ENCODE results near the gene GAPVD1. TPM values are rescaled to one million over a fixed set of nuclear protein-coding genes. Genes with fewer than 3 reads are reported as not detected.
A peak's percentile ranks its signal among the peaks of the same experiment; 100 is the strongest.

Gene GAPVD1
- total and polyA plus RNA-seq, 2 of the 13 experiments (the other 11 are each of a cell fraction or from before 2014, with no cell fraction given), result 11.1 to 33.2 TPM

DNA sequence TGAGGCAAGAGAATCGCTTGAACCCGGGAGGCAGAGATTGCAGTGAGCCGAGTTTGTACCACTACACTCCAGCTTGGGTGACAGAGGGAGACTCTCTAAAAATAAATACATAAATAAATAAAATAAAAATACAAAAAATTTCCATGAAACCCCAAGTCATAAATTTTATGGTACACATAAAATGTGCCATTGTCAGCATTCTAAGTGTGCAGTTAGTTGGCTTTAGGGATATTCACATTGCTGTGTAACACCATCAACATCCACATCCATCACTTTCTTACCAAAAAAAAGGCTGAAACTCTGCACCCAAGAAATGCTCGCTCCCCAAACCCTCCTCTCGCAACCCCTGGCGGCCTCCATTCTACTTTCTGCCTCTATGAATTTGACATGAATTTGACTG, 135.2 kb downstream of the GAPVD1 start:
- no peak overlapping the region for H3K4me3 ChIP-seq (replicated peaks in 1 of 3; ENCODE audit: insufficient read depth in 1 of 3, low read depth in 2 of 3, low read length in 3 of 3)
- H3K4me1 ChIP-seq (ENCODE audit: insufficient read depth, low read length), result no peaks in the 10 kb centered on the region; the same call in 1 of the 2 replicates
- ATAC-seq, result no peak
- no peak for FAIRE-seq
- H3K9ac ChIP-seq (ENCODE audit: insufficient read depth, low read depth, low read length), result no peak overlapping the region
- no peak overlapping the region for H3K4me2 ChIP-seq (ENCODE audit: low read depth, low read length)
- in situ Hi-C loops (cut with HindIII; ENCODE audit: extremely low pct_ligation_motif_present, low pct_unique_long_range_greater_than_20kb), result no loop called here
- intact Hi-C loops (cut with micrococcal nuclease; ENCODE audit: unreplicated experiment), result no loop called here
- POLR2A ChIA-PET, result no interaction called here
- BruUV-seq (replicated peaks), result no TSS peak
- no peak overlapping the region for H3K27ac ChIP-seq (ENCODE audit: extremely low read length, insufficient read depth, low read length)
- no peaks in the 10 kb centered on the region for H3K36me3 ChIP-seq (replicated peaks in 1 of 2; ENCODE audit: control insufficient read depth in 1 of 2, insufficient read depth in 2 of 2, low read length in 2 of 2)
- H4K20me1 ChIP-seq (ENCODE audit: insufficient read depth, low read length), result no peaks in the 10 kb centered on the region
- no peak for DNase-seq (ENCODE audit: low spot score)
- no peaks in the 10 kb centered on the region for H3K79me2 ChIP-seq (ENCODE audit: insufficient read depth, low read length)
- H3K9me3 ChIP-seq (ENCODE audit: low read length), result no peaks in the 10 kb centered on the region
- CTCF ChIA-PET (ENCODE audit: low intra/inter-chr PET ratio, low total read pairs), result no interaction called here
- WGBS (ENCODE audit: low lambda C conversion rate), result 72% methylated on average over 6 of the region's 6 CpGs
- TF ChIP-seq MAFK (conservative IDR thresholded peaks at IDR 0.05 in 1 of 2, IDR thresholded peaks at IDR 0.05 in 1 of 2; ENCODE audit: low read length in 2 of 2), result peak; percentile 66 to 85; a peak in 3 of 4 replicates
- no peak for TF ChIP-seq KLF6 (CRISPR knock-in tag; IDR thresholded peaks at IDR 0.05)
- TF ChIP-seq MAFF (IDR thresholded peaks at IDR 0.05; ENCODE audit: low read depth, low read length), result peak; percentile 61
- no peaks in the 10 kb centered on the region; a peak in 1 of 5 replicates for H3K27me3 ChIP-seq (ENCODE audit: control insufficient read depth in 1 of 2, insufficient read depth in 2 of 2, low read length in 2 of 2)
- no peak overlapping the region for H2AFZ ChIP-seq (ENCODE audit: low read length)

DNA sequence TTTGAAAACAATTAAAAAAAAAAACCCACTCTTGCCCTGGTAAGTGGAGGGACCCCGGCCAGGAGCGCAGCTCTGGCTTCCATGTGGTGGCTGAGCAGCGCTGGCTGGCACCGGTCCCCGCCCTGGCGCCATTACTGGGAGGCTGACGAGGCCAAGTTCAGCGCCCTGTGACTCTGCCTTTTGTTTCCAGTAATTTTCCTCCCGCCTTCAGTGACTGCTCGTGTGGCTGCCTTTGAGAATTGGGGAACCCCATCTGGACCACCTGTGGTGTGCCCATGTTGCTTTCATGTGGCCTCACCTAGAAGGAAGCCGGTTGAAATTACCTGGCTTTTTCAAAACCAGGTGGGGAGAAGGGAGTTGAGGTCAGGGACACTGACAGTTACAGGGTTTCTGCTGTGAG, 136.1 kb downstream of the GAPVD1 start:
- Histone ChIP-seq H3K4me1 (ENCODE audit: insufficient read depth, low read length) (peaks cover 2% of the 10 kb centered on the region; the same call in 1 of the 2 replicates), H3K36me3 (replicated peaks in 1 of 2; ENCODE audit: control insufficient read depth in 1 of 2, insufficient read depth in 2 of 2, low read length in 2 of 2) (no peaks in the 10 kb centered on the region), H3K9ac (ENCODE audit: insufficient read depth, low read depth, low read length) (no peak overlapping the region), H2AFZ (ENCODE audit: low read length) (no peak overlapping the region), H3K4me3 (replicated peaks in 1 of 3; ENCODE audit: insufficient read depth in 1 of 3, low read depth in 2 of 3, low read length in 3 of 3) (no peak overlapping the region), H3K4me2 (ENCODE audit: low read depth, low read length) (peak overlapping the region; percentile 20; the same call in 1 of the 2 replicates), H3K27me3 (ENCODE audit: control insufficient read depth in 1 of 2, insufficient read depth in 2 of 2, low read length in 2 of 2) (no peaks in the 10 kb centered on the region; a peak in 1 of 5 replicates), H3K9me3 (ENCODE audit: low read length) (no peaks in the 10 kb centered on the region), H3K79me2 (ENCODE audit: insufficient read depth, low read length) (no peaks in the 10 kb centered on the region), H4K20me1 (ENCODE audit: insufficient read depth, low read length) (no peaks in the 10 kb centered on the region), H3K27ac (ENCODE audit: extremely low read length, insufficient read depth, low read length) (no peak overlapping the region)
- no TSS peak for BruUV-seq (replicated peaks)
- CTCF ChIA-PET (ENCODE audit: low intra/inter-chr PET ratio, low total read pairs), result no interaction called here
- no peak for TF ChIP-seq CENPX (CRISPR knock-in tag; IDR thresholded peaks at IDR 0.05)
- TF ChIP-seq, protein P1, sequence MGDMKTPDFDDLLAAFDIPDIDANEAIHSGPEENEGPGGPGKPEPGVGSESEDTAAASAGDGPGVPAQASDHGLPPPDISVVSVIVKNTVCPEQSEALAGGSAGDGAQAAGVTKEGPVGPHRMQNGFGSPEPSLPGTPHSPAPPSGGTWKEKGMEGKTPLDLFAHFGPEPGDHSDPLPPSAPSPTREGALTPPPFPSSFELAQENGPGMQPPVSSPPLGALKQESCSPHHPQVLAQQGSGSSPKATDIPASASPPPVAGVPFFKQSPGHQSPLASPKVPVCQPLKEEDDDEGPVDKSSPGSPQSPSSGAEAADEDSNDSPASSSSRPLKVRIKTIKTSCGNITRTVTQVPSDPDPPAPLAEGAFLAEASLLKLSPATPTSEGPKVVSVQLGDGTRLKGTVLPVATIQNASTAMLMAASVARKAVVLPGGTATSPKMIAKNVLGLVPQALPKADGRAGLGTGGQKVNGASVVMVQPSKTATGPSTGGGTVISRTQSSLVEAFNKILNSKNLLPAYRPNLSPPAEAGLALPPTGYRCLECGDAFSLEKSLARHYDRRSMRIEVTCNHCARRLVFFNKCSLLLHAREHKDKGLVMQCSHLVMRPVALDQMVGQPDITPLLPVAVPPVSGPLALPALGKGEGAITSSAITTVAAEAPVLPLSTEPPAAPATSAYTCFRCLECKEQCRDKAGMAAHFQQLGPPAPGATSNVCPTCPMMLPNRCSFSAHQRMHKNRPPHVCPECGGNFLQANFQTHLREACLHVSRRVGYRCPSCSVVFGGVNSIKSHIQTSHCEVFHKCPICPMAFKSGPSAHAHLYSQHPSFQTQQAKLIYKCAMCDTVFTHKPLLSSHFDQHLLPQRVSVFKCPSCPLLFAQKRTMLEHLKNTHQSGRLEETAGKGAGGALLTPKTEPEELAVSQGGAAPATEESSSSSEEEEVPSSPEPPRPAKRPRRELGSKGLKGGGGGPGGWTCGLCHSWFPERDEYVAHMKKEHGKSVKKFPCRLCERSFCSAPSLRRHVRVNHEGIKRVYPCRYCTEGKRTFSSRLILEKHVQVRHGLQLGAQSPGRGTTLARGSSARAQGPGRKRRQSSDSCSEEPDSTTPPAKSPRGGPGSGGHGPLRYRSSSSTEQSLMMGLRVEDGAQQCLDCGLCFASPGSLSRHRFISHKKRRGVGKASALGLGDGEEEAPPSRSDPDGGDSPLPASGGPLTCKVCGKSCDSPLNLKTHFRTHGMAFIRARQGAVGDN (CRISPR knock-in tag; IDR thresholded peaks at IDR 0.05), result 0 out of 2 replicates have a peak, but pooled peaks have one; percentile 14
- TF ChIP-seq, protein P2, sequence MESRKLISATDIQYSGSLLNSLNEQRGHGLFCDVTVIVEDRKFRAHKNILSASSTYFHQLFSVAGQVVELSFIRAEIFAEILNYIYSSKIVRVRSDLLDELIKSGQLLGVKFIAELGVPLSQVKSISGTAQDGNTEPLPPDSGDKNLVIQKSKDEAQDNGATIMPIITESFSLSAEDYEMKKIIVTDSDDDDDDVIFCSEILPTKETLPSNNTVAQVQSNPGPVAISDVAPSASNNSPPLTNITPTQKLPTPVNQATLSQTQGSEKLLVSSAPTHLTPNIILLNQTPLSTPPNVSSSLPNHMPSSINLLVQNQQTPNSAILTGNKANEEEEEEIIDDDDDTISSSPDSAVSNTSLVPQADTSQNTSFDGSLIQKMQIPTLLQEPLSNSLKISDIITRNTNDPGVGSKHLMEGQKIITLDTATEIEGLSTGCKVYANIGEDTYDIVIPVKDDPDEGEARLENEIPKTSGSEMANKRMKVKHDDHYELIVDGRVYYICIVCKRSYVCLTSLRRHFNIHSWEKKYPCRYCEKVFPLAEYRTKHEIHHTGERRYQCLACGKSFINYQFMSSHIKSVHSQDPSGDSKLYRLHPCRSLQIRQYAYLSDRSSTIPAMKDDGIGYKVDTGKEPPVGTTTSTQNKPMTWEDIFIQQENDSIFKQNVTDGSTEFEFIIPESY (CRISPR knock-in tag; IDR thresholded peaks at IDR 0.05), result peak; percentile 31; the same call in 1 of the 2 replicates
- 43% methylated on average over 7 of the region's 11 CpGs for WGBS (ENCODE audit: low lambda C conversion rate)
- no peak for FAIRE-seq
- DNase-seq (ENCODE audit: low spot score), result no peak
- POLR2A ChIA-PET, result no interaction called here
- intact Hi-C loops (cut with micrococcal nuclease; ENCODE audit: unreplicated experiment) (no loop called here), in situ Hi-C loops (cut with HindIII; ENCODE audit: extremely low pct_ligation_motif_present, low pct_unique_long_range_greater_than_20kb) (no loop called here)
- no peak for ATAC-seq
